OCI-LY7 (cell line): ENCODE data around the gene GCSAM.

ENCODE experiments used
- EZH2phosphoT487 ChIP-seq: fragments of 200-600 bp; sonication (generic); IDR thresholded peaks from 2 replicates; pipeline ENCODE4 v1.6.1; 2018; ENCODE audit warnings: low read depth, borderline replicate concordance, mild to moderate bottlenecking, mixed run types, antibody characterized with exemption, low read length, moderate library complexity, mixed read lengths
- TF ChIP-seq, protein P1 (sequence below): fragments of 200-600 bp; sonication (generic); conservative IDR thresholded peaks from 2 replicates; pipeline ENCODE4 v1.5.1; 2014; ENCODE audit warnings: mild to moderate bottlenecking, antibody characterized with exemption, low read length, moderate library complexity, mixed read lengths

DNA sequence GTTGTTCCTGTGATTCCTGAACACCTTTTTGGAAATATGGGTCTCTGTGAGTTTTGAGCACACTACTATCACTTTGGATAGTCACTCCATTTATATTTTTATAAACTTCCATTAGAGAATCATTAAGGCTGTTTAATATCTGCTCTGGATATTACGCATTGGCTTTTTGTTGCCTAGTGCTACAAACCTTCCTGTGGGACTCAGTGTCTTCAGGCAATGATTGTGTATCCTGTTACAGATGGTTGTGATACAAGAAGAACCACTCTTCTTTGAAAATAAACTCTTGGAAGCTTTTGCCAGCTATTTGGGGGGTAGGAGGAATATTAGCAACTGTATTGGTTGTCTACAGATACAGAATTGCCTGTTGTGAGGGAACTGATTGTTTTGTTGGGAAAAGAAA, 15.6 kb downstream of the GCSAM start:
- TF ChIP-seq, protein P1, sequence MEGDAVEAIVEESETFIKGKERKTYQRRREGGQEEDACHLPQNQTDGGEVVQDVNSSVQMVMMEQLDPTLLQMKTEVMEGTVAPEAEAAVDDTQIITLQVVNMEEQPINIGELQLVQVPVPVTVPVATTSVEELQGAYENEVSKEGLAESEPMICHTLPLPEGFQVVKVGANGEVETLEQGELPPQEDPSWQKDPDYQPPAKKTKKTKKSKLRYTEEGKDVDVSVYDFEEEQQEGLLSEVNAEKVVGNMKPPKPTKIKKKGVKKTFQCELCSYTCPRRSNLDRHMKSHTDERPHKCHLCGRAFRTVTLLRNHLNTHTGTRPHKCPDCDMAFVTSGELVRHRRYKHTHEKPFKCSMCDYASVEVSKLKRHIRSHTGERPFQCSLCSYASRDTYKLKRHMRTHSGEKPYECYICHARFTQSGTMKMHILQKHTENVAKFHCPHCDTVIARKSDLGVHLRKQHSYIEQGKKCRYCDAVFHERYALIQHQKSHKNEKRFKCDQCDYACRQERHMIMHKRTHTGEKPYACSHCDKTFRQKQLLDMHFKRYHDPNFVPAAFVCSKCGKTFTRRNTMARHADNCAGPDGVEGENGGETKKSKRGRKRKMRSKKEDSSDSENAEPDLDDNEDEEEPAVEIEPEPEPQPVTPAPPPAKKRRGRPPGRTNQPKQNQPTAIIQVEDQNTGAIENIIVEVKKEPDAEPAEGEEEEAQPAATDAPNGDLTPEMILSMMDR = no peak
- no peak for TF ChIP-seq EZH2phosphoT487
